NOMO-1 treated with dmso at 0.1 percent for 144 hours (cell line): ENCODE results near the gene PPP1R12A.

Source experiments
- DNase-seq: peaks from one replicate; lab custom pipeline; 2025; ENCODE audit not compliant: unreplicated experiment; lab: John Stamatoyannopoulos, UW

PPP1R12A gene

GRCh38 chr12:79773896-79774295, 161.0 kb downstream of the PPP1R12A start:
- no peak for DNase-seq

- no peak for DNase-seq
These were observed 164.9 kb downstream of the PPP1R12A start for GRCh38 chr12:79769860-79770485.

- DNase-seq = no peak
These were observed 165.6 kb downstream of the PPP1R12A start for GRCh38 chr12:79769189-79769859.

GRCh38 chr12:79766705-79767464, 168.0 kb downstream of the PPP1R12A start:
- no peak for DNase-seq

- no peak for DNase-seq
These were observed 169.7 kb downstream of the PPP1R12A start for GRCh38 chr12:79765157-79765556.

- no peak for DNase-seq
These were observed 170.3 kb downstream of the PPP1R12A start for GRCh38 chr12:79764641-79765040.

GRCh38 chr12:79763766-79764452, 171.0 kb downstream of the PPP1R12A start:
- DNase-seq = no peak

- DNase-seq = no peak
These were observed 173.6 kb downstream of the PPP1R12A start for GRCh38 chr12:79761341-79761740.

- DNase-seq = no peak
These were observed 187.6 kb downstream of the PPP1R12A start for GRCh38 chr12:79747274-79747673.

GRCh38 chr12:79737875-79738718, 196.8 kb downstream of the PPP1R12A start:
- no peak for DNase-seq

- DNase-seq = no peak
These were observed 202.3 kb downstream of the PPP1R12A start for GRCh38 chr12:79732638-79733037.

GRCh38 chr12:79725987-79726386, 208.9 kb downstream of the PPP1R12A start:
- no peak for DNase-seq
